ENCODE measurements around the gene SOWAHC. TPM values are rescaled to one million over a fixed set of nuclear protein-coding genes. Genes with fewer than 3 reads are reported as not detected.

Gene SOWAHC
- total and polyA plus RNA-seq, 2 of the 13 experiments (the other 11 are each of a cell fraction or from before 2014, with no cell fraction given): 21.2 to 22.5 TPM

- TF ChIP-seq HMGXB4 (CRISPR knock-in tag; IDR thresholded peaks at IDR 0.05; ENCODE audit: borderline replicate concordance in 1 of 2, low read depth in 1 of 2) (peak; percentile 48 to 64; a peak in 2 of 4 replicates), ZNF530 (CRISPR knock-in tag; IDR thresholded peaks at IDR 0.05; ENCODE audit: low read depth) (no peak), AKAP8 (CRISPR knock-in tag; IDR thresholded peaks at IDR 0.05) (no peak), TRIM24 (CRISPR knock-in tag; IDR thresholded peaks at IDR 0.05) (peak; percentile 66; the same call in 1 of the 2 replicates), GFI1 (CRISPR knock-in tag; IDR thresholded peaks at IDR 0.05; ENCODE audit: borderline replicate concordance) (peak; percentile 88), ADNP (CRISPR knock-in tag; IDR thresholded peaks at IDR 0.05) (peak; percentile 90; the same call in 1 of the 2 replicates), ZNF275 (CRISPR knock-in tag; IDR thresholded peaks at IDR 0.05; ENCODE audit: borderline replicate concordance) (peak; percentile 64; the same call in 1 of the 2 replicates), FOXK2 (IDR thresholded peaks at IDR 0.05) (no peak), MTERF4 (CRISPR knock-in tag; IDR thresholded peaks at IDR 0.05) (0 out of 2 replicates have a peak, but pooled peaks have one; percentile 39), ZNF839 (CRISPR knock-in tag; IDR thresholded peaks at IDR 0.05; ENCODE audit: borderline replicate concordance) (no peak), IRF2 (CRISPR knock-in tag; IDR thresholded peaks at IDR 0.05) (peak; percentile 71), YEATS2 (CRISPR knock-in tag; IDR thresholded peaks at IDR 0.05; ENCODE audit: borderline replicate concordance) (0 out of 2 replicates have a peak, but pooled peaks have one; percentile 31), PAWR (CRISPR knock-in tag; IDR thresholded peaks at IDR 0.05; ENCODE audit: borderline replicate concordance) (no peak), ZNF7 (CRISPR knock-in tag; IDR thresholded peaks at IDR 0.05) (no peak)
- TF ChIP-seq, protein P1, sequence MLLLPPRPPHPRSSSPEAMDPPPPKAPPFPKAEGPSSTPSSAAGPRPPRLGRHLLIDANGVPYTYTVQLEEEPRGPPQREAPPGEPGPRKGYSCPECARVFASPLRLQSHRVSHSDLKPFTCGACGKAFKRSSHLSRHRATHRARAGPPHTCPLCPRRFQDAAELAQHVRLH (CRISPR knock-in tag; IDR thresholded peaks at IDR 0.05; ENCODE audit: borderline replicate concordance, low read depth): peak; percentile 60; the same call in 1 of the 2 replicates
- TF ChIP-seq, protein P2, sequence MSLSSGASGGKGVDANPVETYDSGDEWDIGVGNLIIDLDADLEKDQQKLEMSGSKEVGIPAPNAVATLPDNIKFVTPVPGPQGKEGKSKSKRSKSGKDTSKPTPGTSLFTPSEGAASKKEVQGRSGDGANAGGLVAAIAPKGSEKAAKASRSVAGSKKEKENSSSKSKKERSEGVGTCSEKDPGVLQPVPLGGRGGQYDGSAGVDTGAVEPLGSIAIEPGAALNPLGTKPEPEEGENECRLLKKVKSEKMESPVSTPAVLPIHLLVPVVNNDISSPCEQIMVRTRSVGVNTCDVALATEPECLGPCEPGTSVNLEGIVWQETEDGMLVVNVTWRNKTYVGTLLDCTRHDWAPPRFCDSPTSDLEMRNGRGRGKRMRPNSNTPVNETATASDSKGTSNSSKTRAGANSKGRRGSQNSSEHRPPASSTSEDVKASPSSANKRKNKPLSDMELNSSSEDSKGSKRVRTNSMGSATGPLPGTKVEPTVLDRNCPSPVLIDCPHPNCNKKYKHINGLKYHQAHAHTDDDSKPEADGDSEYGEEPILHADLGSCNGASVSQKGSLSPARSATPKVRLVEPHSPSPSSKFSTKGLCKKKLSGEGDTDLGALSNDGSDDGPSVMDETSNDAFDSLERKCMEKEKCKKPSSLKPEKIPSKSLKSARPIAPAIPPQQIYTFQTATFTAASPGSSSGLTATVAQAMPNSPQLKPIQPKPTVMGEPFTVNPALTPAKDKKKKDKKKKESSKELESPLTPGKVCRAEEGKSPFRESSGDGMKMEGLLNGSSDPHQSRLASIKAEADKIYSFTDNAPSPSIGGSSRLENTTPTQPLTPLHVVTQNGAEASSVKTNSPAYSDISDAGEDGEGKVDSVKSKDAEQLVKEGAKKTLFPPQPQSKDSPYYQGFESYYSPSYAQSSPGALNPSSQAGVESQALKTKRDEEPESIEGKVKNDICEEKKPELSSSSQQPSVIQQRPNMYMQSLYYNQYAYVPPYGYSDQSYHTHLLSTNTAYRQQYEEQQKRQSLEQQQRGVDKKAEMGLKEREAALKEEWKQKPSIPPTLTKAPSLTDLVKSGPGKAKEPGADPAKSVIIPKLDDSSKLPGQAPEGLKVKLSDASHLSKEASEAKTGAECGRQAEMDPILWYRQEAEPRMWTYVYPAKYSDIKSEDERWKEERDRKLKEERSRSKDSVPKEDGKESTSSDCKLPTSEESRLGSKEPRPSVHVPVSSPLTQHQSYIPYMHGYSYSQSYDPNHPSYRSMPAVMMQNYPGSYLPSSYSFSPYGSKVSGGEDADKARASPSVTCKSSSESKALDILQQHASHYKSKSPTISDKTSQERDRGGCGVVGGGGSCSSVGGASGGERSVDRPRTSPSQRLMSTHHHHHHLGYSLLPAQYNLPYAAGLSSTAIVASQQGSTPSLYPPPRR (CRISPR knock-in tag; IDR thresholded peaks at IDR 0.05; ENCODE audit: borderline replicate concordance): peak; percentile 49; the same call in 1 of the 2 replicates
- TF ChIP-seq, protein P3, sequence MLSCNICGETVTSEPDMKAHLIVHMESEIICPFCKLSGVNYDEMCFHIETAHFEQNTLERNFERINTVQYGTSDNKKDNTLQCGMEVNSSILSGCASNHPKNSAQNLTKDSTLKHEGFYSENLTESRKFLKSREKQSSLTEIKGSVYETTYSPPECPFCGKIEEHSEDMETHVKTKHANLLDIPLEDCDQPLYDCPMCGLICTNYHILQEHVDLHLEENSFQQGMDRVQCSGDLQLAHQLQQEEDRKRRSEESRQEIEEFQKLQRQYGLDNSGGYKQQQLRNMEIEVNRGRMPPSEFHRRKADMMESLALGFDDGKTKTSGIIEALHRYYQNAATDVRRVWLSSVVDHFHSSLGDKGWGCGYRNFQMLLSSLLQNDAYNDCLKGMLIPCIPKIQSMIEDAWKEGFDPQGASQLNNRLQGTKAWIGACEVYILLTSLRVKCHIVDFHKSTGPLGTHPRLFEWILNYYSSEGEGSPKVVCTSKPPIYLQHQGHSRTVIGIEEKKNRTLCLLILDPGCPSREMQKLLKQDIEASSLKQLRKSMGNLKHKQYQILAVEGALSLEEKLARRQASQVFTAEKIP (CRISPR knock-in tag; IDR thresholded peaks at IDR 0.05; ENCODE audit: borderline replicate concordance): no peak
Observed at GRCh38 chr2:109632158-109632789, 18.1 kb downstream of the SOWAHC start (continued).
